Fibroblast of the conjunctiva (primary cell): ENCODE data around the gene CD300LF.

Experiments
- DNase-seq: peaks from one replicate; pipeline ENCODE4 v3.0.0-alpha.2; 2010; ENCODE audit warnings: low read depth

CD300LF gene

GRCh38 chr17:74712756-74713155, at the start of gene CD300LF:
TSS of gene CD300LF (minus strand) at chr17:74712923. CDS start at chr17:74712866, 57 bp downstream.
- no peak for DNase-seq

- no peak for DNase-seq
Observed at GRCh38 chr17:74761931-74762330, 49.2 kb upstream of the CD300LF start.

- no peak for DNase-seq
Observed at GRCh38 chr17:74761419-74761818, 48.7 kb upstream of the CD300LF start.

GRCh38 chr17:74760404-74761105, 47.8 kb upstream of the CD300LF start:
- DNase-seq = no peak

- no peak for DNase-seq
Observed at GRCh38 chr17:74759941-74760340, 47.2 kb upstream of the CD300LF start.

GRCh38 chr17:74759243-74759801, 46.6 kb upstream of the CD300LF start:
- no peak for DNase-seq

- no peak for DNase-seq
Observed at GRCh38 chr17:74758848-74759168, 46.1 kb upstream of the CD300LF start.

- no peak for DNase-seq
Observed at GRCh38 chr17:74757931-74758847, 45.5 kb upstream of the CD300LF start.

- DNase-seq = no peak
Observed at GRCh38 chr17:74757502-74757901, 44.8 kb upstream of the CD300LF start.

- DNase-seq = no peak
Observed at GRCh38 chr17:74756891-74757290, 44.2 kb upstream of the CD300LF start.

GRCh38 chr17:74755533-74755932, 42.8 kb upstream of the CD300LF start:
- no peak for DNase-seq

GRCh38 chr17:74754832-74755231, 42.1 kb upstream of the CD300LF start:
- DNase-seq = no peak

- no peak for DNase-seq
Observed at GRCh38 chr17:74752822-74753401, 40.2 kb upstream of the CD300LF start.

GRCh38 chr17:74752415-74752814, 39.7 kb upstream of the CD300LF start:
- no peak for DNase-seq

- DNase-seq = no peak
Observed at GRCh38 chr17:74750327-74751069, 37.8 kb upstream of the CD300LF start.

- no peak for DNase-seq
Observed at GRCh38 chr17:74750039-74750326, 37.3 kb upstream of the CD300LF start.

- no peak for DNase-seq
Observed at GRCh38 chr17:74749279-74750038, 36.7 kb upstream of the CD300LF start.

GRCh38 chr17:74748529-74749278, 36.0 kb upstream of the CD300LF start, which contains the start of gene NHERF1:
TSS of gene NHERF1 (plus strand) at chr17:74748628. CDS start at chr17:74748847, 219 bp downstream.
- DNase-seq = peak; percentile 68

- no peak for DNase-seq
Observed at GRCh38 chr17:74748279-74748528, 35.5 kb upstream of the CD300LF start.

- DNase-seq = no peak
Observed at GRCh38 chr17:74746922-74747321, 34.2 kb upstream of the CD300LF start.

- no peak for DNase-seq
Observed at GRCh38 chr17:74746376-74746775, 33.7 kb upstream of the CD300LF start.
